C4-2B (cell line): ENCODE results near the gene TMEM52.
A peak's percentile ranks its signal among the peaks of the same experiment; 100 is the strongest.

Experiments used
- CTCF ChIP-seq: fragments of 450-650 bp; conservative IDR thresholded peaks from 2 replicates; pipeline ENCODE4 v1.5.1; 2017; ENCODE audit warnings: mild to moderate bottlenecking
- ZFX ChIP-seq: fragments of 450-650 bp; IDR thresholded peaks from 2 replicates; pipeline ENCODE4 v1.6.1; 2017

- TF ChIP-seq CTCF (no peak), ZFX (peak; percentile 54; the same call in 1 of the 2 replicates)
These were observed 27.6 kb downstream of the TMEM52 start for GRCh38 chr1:1891349-1892078.
